CD4-positive, alpha-beta T cell treated with Interleukin-17A for 4 hours (primary cell): ENCODE results near the gene WDR59.
"Not testable (repeated sequence)": the region's sequence is repeated elsewhere in the genome, so short reads cannot be mapped to it uniquely, and the experiment has no call there.

Experiments used
- DNase-seq: peaks from one replicate; pipeline ENCODE4 v3.0.0-alpha.2; 2020; ENCODE audit warnings: mixed read lengths

WDR59 gene

DNA sequence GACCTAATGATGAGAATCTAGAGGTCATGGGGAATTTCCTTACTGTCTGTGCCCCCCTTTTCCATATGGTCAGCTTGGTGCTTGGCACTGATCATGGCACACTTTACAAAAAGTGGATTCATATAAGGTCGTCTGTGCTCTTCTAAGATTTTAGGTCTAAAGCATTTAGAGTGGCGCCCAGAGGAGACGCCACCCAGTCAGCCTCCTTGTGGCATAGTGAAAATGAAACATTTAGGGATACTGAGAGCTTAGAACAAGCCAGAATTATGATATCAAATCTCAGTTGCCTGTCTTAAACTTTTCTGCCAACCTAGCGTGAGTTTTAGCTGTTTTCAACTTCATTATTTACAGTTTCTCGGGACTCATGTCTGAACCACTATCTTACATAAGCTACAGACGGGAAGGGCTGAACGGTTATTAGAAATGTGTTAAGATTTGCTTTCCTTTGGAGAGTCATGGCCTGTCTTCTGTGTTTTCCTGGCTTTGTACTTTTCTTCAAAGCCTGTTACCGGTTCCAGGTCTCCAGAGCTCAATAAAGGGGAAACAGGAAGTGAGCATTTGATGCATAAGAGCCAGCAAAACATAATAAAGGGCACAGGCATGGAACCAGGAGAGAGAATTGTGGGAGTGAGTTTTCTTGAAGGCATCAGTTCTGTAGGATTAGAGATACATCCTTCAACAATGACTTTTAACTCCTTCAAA, 27.6 kb upstream of the WDR59 start:
- DNase-seq: no peak

DNA sequence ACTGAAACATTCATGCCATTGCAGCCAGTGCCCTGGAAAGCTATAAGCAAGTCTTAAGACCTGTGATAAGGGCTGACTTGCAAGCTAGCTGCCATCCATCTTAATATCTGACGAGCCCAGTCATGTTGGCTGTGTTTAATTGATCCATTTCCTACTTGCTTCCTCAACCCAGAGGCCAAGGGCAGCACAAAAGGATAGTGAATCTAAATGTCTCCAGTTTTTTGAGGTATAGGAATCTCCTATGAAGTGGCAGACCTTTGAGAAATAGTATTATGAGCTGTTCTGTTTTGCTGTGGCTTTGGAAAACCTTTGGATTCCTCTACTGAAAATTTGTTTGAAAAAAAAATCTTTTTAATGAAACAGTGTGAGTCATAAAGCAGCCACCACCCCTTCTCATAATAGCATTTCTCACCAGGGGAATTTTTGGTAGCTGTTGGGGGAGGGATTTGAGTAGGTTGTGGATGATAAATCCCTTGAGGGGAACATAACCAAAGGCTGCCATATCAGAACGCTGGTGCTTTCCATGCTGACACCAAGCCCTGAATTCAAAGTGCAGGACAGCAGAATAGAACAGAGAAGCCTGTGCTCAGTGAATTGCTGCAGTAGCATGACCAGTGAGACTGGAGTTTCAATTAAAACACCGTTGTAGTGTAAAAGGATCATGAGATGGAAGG, 26.8 kb upstream of the WDR59 start:
- peak; percentile 13 for DNase-seq

DNA sequence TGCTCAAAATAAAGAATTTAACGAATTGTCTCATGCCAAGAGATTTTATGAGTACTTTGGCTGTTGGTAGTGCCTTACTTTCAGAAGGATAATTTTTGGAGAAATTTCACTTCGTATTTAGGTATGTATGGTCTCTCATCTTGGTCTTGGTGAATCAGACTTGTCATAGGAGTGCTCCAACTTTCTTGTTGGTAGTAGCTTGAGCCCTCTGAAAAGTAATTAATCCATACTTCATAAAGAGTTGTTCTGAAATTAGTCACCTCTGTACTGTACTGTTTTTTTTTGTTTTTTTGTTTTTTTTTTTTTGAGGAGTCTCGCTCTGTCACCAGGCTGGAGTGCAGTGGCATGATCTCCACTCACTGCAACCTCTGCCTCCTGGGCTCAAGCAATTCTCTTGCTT, 25.5 kb upstream of the WDR59 start:
- DNase-seq: no peak

DNA sequence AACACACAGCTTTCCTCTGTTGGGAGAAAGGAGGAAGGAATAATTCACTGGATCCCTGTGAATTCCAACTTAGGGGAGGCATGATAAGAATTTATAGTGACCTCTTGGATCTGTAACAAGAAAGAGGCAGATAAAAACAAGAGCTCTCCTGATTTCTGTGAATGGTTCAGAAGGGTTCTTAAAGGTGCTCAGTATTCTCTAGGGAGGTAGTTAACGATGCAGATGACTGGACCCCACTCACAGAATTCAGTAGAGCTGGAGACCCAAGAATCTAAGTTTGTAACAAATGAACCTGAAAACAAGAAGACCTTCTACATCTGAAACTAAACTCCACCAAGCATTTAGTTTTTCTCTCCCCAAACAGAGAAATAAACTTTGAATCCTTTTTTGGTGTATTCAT, 22.5 kb upstream of the WDR59 start:
- no peak for DNase-seq

DNA sequence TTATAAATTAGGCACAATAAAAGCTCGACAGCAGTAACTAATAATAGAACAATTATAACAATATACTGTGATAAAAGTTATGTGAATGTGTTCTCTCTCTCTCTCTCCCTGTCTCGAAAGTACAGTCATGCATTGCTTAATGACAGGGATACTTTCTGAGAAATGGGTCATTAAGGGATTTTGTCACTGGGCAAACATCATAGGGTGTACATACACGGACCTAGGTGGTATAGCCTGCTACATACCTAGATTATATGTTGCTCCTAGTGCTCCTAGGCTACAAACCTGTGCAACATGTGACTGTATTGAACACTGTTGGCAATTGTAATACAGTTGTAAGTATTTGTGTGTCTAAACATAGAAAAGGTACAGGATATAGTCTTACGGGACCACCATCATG, 20.8 kb upstream of the WDR59 start:
- DNase-seq: no peak

DNA sequence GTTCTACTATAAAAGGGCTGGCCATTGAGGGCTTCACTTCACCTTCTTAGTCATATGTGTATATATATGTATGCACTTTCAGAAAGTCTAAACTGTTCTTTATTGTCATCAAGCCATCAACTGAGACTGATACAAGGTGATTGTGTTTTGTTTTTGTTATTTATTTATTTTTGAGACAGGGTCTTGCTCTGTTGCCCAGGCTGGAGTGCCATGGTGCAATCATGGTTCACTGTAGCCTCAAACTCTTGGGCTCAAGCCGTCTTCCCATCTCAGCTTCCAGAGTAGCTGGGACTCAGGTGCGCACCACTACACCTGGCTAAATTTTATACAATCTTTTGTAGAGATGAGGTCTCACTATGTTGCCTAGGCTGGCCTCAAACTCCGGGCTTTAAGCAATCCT, 19.5 kb upstream of the WDR59 start:
- DNase-seq: no peak

DNA sequence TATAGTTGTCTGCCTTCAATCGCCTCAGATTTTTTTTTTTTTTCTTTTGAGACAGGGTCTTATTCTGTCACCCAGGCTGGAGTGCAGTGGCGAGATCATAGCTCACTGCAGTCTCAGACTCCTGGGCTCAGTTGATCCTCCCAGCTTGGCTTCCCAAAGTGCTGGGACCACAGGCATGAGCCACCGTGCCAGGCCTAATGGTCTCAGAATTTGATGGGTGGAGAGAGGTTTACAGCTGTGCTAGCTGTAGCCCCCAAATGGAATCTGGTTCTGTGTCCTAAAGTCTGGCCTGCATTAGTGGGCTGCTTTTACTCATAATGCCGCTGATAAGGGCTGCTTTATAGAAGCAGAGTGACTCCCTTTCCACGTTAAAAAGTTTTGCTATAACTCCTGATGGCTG, 19.0 kb upstream of the WDR59 start:
- DNase-seq: no peak

DNA sequence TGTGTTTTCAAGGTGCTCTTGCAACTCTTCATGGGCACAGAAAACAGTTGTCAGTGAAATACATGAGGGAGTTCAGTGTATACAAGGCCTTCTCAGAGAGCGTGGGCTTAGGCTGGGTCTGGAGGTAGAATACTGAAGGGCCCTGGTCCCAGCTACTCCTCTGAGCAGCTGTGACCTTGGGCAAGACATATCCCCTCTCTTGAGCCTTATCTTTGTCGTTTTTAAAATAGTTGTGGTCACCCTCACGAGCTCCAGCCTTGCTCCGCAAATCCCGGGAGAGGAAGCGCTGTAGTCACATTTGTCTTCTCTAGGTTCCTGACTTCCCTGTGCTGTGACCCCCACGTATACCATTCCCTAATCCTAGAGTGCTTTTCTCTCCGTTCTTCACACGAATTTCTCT, 17.6 kb upstream of the WDR59 start:
- no peak for DNase-seq

DNA sequence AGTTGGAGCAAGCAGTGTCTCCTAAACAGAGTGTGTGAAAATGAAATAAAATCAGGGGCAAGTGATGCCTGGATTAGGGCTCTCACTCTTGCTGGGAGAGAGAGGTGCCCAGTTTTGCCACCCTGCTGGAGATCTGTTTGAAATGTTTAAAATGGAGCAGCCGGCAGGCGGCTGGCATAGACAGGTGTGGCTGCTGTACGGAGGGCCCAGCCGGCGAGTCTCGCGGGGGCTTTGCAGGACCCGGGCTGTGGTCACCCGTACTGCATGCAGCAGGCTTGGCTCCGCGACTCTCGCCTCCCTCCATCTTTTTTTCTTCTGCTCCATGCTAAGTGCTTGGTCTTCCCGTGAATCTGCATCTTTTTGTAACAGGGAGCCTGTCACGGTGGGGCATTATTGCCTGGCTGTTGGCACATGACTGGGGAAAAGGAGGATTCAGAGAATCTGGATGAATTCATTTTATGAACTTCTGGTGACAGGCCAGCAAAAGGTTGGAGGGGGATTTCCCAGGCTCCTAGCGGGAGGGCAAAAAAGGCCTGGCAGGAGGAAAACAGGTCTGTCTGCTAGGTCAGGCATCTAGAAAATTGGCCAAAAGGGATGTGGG, 15.7 kb upstream of the WDR59 start:
- DNase-seq: no peak

DNA sequence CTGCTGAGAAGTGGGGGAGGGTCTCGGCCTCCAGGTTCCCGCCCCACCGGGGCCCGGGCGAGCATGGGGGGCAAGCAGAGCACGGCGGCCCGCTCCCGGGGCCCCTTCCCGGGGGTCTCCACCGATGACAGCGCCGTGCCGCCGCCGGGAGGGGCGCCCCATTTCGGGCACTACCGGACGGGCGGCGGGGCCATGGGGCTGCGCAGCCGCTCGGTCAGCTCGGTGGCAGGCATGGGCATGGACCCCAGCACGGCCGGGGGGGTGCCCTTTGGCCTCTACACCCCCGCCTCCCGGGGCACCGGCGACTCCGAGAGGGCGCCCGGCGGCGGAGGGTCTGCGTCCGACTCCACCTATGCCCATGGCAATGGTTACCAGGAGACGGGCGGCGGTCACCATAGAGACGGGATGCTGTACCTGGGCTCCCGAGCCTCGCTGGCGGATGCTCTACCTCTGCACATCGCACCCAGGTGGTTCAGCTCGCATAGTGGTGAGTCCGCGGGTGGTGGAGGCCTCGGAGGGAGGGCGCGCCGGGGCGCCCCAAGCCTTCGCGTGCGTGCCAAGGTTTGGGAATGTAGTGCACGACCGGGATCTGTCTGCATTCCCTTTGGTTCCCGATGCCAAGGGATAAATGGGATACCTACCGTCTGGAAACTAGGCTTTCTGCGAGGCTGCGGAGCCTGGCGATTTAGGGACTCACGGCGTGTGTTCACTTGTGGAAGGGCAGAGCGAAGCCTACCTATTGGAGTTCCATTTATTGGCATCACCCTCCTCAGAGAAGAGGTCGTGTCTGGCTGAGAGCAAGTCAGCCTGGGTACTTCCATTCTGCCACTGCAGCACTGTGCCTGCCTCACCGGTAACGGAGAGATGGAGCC, 14.9 kb upstream of the WDR59 start:
- peak; percentile 76 for DNase-seq

DNA sequence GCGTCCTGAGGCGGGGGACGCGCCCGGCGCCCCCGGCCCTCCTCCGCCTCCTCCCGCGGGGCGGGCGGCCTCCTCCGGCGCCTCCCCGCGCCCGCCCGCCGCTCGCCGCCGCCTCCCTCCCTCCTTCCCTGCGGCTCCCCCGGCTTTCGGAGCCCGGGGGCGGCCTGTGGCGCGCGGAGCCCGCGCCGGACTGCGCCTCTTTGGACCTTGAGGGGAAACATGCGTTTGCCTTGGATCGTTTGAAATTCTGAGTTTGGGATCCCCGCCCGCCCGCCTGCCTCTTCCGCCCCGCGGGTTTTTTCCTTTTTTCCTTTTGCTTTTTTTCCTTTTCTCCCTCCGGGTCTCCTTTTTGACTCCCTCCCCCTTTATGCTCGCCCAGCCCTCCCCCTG, 14.3 kb upstream of the WDR59 start:
- peak; percentile 55 for DNase-seq

DNA sequence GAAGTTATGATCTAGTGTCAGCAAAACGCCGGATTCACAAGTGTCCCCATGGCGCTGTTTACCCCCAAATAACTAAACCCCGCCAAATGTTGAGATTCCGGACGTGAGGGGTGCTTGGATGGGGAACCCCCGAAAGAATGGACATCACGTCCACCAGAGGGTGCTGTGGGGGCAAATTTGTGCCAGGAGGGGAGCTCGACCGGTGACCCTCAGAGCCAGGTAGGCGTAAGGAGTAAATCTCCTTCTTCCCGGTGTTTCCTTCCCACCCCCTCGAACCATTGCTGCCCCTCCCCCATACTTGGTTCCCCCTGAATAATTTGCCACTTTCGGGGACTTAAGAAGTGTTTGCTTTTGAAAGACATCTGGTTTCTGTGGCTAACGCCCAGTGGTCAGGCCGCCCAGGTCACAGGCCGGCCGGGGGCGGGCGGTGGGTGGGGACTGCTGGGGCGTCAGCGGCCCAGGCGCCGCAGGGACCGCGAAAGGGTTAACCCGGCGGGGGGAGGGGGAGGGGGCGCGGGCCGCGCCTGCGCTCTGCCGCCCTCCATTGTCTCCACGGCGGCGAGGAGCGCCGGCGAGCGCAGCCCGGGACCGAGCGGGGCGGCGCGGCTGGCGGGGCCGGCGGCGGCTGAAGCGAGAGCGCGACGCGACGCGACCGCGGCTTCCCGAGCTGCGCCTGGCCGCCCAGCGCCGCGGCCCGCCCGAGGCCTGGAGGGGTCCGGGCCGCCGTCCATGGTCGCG, 13.7 kb upstream of the WDR59 start, which contains the start of gene ZNRF1:
Gene ZNRF1 (plus strand): TSS at position 544 of the 738 bp plus-strand sequence. CDS start 648 bp downstream, outside the sequence.
- DNase-seq: peak; percentile 88

DNA sequence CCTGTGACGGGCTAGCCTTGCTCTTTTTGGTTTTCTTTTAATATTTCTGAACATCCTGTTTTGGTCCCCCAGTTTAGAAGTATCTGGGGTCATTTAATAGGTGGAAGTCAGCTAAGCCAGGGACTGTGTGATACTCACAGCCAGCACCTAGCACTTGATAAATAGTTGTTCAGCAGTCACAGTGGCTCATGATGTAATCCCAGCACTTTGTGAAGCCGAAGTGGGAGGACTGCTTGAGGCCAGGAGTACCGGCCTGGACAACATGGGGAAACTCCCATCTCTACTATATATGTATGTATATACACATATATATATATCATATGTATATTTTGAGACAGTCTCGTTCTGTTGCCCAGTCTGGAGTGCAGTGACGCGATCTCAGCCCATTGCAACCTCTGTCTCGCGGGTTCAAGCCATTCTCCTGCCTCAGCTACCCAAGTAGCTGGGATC, 12.1 kb upstream of the WDR59 start:
- DNase-seq: no peak

DNA sequence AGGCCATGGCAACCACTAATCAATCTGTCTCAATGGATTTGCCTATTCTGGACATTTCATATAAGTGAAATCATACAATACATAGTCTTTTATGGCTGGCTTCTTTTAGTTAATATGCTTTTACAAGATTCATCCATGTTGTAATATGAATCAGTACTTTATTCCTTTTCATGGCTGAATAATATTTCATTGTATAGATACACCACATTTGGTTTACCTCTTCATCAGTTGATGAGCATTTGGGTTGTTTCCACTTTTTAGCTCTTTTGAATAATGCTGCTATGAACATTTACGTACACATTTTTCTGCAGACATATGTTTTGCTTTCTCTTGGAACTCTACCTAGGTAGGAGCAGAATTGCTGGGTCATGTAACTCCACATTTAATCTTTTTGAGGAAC, 11.1 kb upstream of the WDR59 start:
- no peak for DNase-seq

DNA sequence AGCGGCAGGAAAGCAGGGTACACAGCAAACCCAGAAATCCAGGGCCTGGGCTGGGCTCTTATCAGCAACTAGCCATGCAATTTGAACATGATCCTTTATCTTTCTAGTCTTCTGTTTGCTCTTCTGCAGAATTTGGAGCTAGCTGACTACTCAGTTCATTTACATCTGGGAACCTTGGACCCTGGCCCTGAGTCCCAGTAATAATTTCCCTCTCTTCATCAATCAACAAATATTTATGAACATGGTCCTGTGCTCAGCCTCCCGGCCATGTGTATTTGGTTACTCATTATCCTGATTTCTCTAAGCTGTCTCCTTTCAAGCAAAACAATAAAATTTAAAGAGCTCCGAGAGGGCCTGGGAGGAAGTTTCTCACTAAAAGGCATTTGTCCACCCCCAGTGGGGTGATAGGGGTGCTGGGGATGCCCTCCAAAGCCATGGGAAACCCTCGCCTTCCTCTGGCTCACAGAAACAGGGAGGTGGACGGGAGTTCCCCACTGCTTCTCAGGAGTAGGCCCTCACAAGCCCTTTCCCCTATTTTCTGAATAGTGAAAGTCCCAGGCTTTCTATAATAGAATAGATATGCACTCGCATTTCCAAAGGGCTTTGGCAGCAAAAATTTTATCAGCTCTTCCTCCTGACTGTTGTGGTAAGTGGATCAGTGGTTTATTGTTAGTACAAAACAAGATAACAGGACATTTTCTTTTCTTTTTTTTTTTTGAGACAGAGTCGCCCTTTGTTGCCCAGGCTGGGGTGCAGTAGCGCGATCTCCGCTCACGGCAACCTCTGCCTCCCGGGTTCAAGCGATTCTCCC, 6.9 kb upstream of the WDR59 start:
- DNase-seq: no peak

DNA sequence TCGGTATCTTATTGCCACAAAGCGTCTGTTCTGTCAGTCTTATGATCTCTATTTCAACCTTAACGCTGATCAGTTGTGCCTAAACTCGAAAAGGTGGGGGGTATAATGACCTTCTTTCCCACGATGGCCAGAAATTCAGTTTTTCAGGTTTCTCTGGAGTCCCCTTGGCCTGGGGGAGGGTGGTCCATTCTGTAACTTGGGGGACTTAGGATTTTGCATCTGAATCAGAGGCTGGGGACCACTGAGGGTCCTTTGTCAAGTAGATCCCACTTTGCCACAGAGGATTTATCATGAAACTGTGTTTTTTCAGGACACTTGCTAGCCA, 6.3 kb upstream of the WDR59 start:
- DNase-seq: no peak

DNA sequence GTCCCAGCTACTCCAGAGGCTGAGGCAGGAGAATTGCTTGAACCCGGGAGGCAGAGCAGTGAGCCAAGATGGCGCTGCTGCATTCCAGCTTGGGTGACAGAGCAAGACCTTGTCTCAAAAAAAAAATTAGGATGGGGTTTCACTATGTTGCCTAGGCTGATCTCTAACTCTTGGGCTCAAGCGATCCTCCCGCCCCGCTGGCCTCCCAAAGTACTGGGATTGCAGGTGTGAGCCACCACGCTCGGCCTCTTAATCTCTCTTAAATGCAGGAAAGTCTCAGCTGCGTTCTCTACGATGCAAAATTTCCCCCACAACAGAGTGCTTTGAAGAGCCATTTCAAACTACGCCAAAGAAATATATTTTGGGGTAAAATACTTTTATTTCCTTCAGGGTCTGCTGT, 5.9 kb upstream of the WDR59 start:
- DNase-seq: no peak

DNA sequence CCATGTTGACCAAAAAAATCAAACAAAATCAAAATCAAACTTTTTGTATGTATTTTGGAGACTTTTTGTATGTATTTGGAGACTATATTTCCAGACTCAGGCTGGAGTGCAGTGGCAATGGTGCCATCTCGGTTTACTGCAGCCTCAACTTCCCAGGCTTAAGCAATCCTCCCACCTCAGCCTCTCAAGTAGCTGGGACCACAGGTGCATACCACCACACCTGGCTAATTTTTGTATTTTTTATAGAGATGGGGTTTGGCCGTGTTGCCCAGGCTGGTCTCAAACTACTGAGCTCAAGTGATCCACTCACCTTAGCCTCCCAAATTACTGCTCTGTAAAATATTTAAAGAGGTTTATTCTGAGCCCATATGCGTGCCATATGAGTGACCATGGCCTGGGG, 4.9 kb upstream of the WDR59 start:
- not testable (repeated sequence) for DNase-seq

DNA sequence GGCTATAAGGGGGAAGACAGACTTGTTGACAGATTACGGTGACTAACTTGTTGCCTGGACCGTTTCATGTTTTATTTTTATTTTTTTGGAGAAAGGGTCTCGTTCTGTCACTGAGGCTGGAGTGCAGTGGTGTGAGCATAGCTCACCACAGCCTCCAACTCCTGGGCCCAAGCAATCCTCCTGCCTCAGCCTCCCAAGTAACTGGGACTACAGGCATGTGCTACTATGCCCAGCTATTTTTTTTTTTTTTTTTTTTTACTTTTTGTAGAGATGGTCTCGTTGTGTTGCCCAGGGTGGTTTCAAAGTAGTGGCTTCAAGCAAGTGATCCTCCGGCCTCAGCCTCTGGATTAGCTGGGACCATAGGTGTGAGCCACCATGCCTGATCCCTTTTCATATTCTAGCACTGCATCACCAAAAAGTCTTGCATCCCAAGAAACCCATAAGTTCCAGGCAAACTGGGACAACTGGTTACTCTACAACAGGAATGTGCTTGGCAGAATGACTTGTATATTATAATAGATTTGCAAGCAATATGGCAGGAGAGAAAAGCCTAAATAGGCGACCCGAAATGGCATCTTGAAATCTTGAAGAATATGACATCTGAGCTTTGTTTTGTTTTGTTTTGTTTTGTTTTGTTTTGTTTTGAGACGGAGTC, 2.2 kb upstream of the WDR59 start:
- no peak for DNase-seq

DNA sequence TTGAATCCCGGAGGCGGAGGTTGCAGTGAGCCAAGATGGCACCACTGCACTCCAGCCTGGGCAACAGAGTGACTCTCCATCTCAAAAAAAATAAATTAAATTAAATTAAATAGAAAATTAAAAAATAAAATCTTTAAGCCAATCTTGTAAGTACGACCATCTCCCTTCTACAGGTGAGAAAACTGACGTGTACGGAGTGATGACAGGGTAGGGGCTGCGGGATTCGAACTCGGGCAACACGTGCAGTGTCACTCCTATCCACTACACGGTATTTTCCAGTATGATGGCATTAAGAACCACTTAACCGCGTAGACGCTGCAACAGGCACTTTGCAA, 762 bp downstream of the WDR59 start:
- DNase-seq: no peak

DNA sequence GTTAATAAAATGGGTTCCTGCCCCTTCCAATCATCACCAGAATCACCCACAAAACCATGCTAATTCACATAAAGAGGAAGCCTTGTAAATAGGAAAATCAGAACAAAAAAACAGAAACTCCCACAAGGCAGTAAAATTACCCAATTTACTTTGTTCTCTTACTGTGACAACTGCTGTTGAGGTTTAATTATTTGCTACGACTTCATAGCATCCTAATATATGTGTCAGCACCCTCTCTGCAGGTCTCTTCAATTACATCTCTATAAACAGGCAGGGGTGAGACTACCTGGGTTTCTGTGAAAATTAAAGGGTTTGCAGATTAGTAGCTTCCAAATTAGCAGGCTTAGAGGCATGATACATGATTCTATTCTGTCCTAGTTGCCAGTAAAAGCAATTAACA, 2.7 kb downstream of the WDR59 start:
- DNase-seq: no peak
